ENCODE measurements around the gene KIAA1217.

The KIAA1217 gene

GRCh38 chr10:24575481-24576002, 366.6 kb downstream of the KIAA1217 start:
- DNase-seq: no peak
- in situ Hi-C loops (cut with MboI; ENCODE audit: low pct_unique_long_range_greater_than_20kb, low sequenced_read_pairs): no loop called here

GRCh38 chr10:24579448-24579847, 370.5 kb downstream of the KIAA1217 start:
- in situ Hi-C loops (cut with MboI; ENCODE audit: low pct_unique_long_range_greater_than_20kb, low sequenced_read_pairs): no loop called here
- no peak for DNase-seq

GRCh38 chr10:24579906-24580305, 371.0 kb downstream of the KIAA1217 start:
- in situ Hi-C loops (cut with MboI; ENCODE audit: low pct_unique_long_range_greater_than_20kb, low sequenced_read_pairs): no loop called here
- DNase-seq: no peak

- DNase-seq: no peak
- in situ Hi-C loops (cut with MboI; ENCODE audit: low pct_unique_long_range_greater_than_20kb, low sequenced_read_pairs): no loop called here
Observed at GRCh38 chr10:24589265-24589664, 380.3 kb downstream of the KIAA1217 start.

- in situ Hi-C loops (cut with MboI; ENCODE audit: low pct_unique_long_range_greater_than_20kb, low sequenced_read_pairs): no loop called here
- DNase-seq: no peak
Observed at GRCh38 chr10:24590697-24591457, 381.9 kb downstream of the KIAA1217 start.

- in situ Hi-C loops (cut with MboI; ENCODE audit: low pct_unique_long_range_greater_than_20kb, low sequenced_read_pairs): no loop called here
- DNase-seq: no peak
Observed at GRCh38 chr10:24596217-24596930, 387.4 kb downstream of the KIAA1217 start.

GRCh38 chr10:24597426-24597825, 388.5 kb downstream of the KIAA1217 start:
- no peak for DNase-seq
- in situ Hi-C loops (cut with MboI; ENCODE audit: low pct_unique_long_range_greater_than_20kb, low sequenced_read_pairs): no loop called here

All from KBM-7 (cell line).